Stomach smooth muscle (tissue), 2 donors: ENCODE results near the gene TCP11X1.
"Not testable (repeated sequence)": the region's sequence is repeated elsewhere in the genome, so short reads cannot be mapped to it uniquely, and the experiment has no call there.

ENCODE experiments used
- H3K27ac ChIP-seq: one replicate; pipeline ENCODE4 v1.7.0; 2013; ENCODE audit warnings: mild to moderate bottlenecking, low read length, inconsistent platforms
- H3K27me3 ChIP-seq, 2 donors: one replicate each; pipeline ENCODE4 v1.7.0; 2013; ENCODE audit warnings: low read length in 2 of 2; ENCODE audit not compliant: insufficient read depth in 2 of 2, control insufficient read depth in 1 of 2
- H3K36me3 ChIP-seq, 2 donors: one replicate each; pipeline ENCODE4 v1.7.0; 2013; ENCODE audit warnings: low read length in 2 of 2; ENCODE audit not compliant: control insufficient read depth in 2 of 2, insufficient read depth in 2 of 2
- H3K4me1 ChIP-seq: one replicate; pipeline ENCODE4 v1.7.0; 2013; ENCODE audit warnings: low read length; ENCODE audit not compliant: control insufficient read depth, insufficient read depth
- H3K4me3 ChIP-seq, 2 donors: one replicate each; pipeline ENCODE4 v1.7.0; 2013; ENCODE audit warnings: low read length in 2 of 2
- H3K9ac ChIP-seq, 2 donors: one replicate each; pipeline ENCODE4 v1.7.0; 2013; ENCODE audit warnings: low read length in 2 of 2, mild to moderate bottlenecking in 1 of 2
- H3K9me3 ChIP-seq, 2 donors: one replicate each; pipeline ENCODE4 v1.7.0; 2013; ENCODE audit warnings: low read length in 2 of 2; ENCODE audit not compliant: control insufficient read depth in 2 of 2
- donor health status: healthy.
- donor health status: Pancreatic carcinoma.

The TCP11X1 gene

GRCh38 chrX:102214986-102215385 is at the start of gene TCP11X1:
Gene TCP11X1, plus strand, starts transcription at chrX:102215301.
- H3K27me3 ChIP-seq, H3K36me3 ChIP-seq, H3K4me3 ChIP-seq, H3K27ac ChIP-seq, H3K9ac ChIP-seq, H3K9me3 ChIP-seq, H3K4me1 ChIP-seq: not testable (repeated sequence)

GRCh38 chrX:102185967-102186720 is 29.0 kb upstream of the TCP11X1 start:
- Histone ChIP-seq H3K4me3 (no peak overlapping the region), H3K27me3 (peaks cover 0 to 3% of the 10 kb centered on the region in 2 donors), H3K9me3 (no peaks in the 10 kb centered on the region), H3K9ac (no peak overlapping the region), H3K4me1 (no peaks in the 10 kb centered on the region), H3K27ac (no peak overlapping the region), H3K36me3 (no peaks in the 10 kb centered on the region)

- H3K27ac ChIP-seq, H3K4me3 ChIP-seq, H3K4me1 ChIP-seq, H3K9me3 ChIP-seq, H3K27me3 ChIP-seq, H3K36me3 ChIP-seq, H3K9ac ChIP-seq: not testable (repeated sequence)
Observed at GRCh38 chrX:102207940-102208339, 7.2 kb upstream of the TCP11X1 start.

GRCh38 chrX:102216497-102216896 is 1.4 kb downstream of the TCP11X1 start:
- H3K36me3 ChIP-seq, H3K4me3 ChIP-seq, H3K9me3 ChIP-seq, H3K27ac ChIP-seq, H3K27me3 ChIP-seq, H3K4me1 ChIP-seq, H3K9ac ChIP-seq: not testable (repeated sequence)

GRCh38 chrX:102235678-102236077 is 20.6 kb downstream of the TCP11X1 start:
- H3K36me3 ChIP-seq, H3K4me1 ChIP-seq, H3K9ac ChIP-seq: not testable (repeated sequence)

GRCh38 chrX:102240265-102240664 is 25.2 kb downstream of the TCP11X1 start:
- H3K4me1 ChIP-seq, H3K27ac ChIP-seq, H3K9me3 ChIP-seq, H3K36me3 ChIP-seq, H3K27me3 ChIP-seq, H3K9ac ChIP-seq, H3K4me3 ChIP-seq: not testable (repeated sequence)

More at GRCh38 chrX:102235678-102236077, 20.6 kb downstream of the TCP11X1 start:
- not testable (repeated sequence) for H3K27ac ChIP-seq, H3K4me3 ChIP-seq, H3K27me3 ChIP-seq, H3K9me3 ChIP-seq

- not testable (repeated sequence) for H3K27me3 ChIP-seq, H3K9ac ChIP-seq, H3K27ac ChIP-seq, H3K36me3 ChIP-seq, H3K9me3 ChIP-seq, H3K4me3 ChIP-seq, H3K4me1 ChIP-seq
Observed at GRCh38 chrX:102246893-102247292, 31.8 kb downstream of the TCP11X1 start, which contains the start of gene NXF2. Gene NXF2, plus strand, starts transcription at chrX:102247167. Its CDS starts 59,912 bp downstream, at chrX:102307079.

- H3K27me3 ChIP-seq, H3K4me1 ChIP-seq, H3K4me3 ChIP-seq, H3K36me3 ChIP-seq, H3K9me3 ChIP-seq, H3K27ac ChIP-seq, H3K9ac ChIP-seq: not testable (repeated sequence)
Observed at GRCh38 chrX:102272231-102272630, 57.1 kb downstream of the TCP11X1 start.
